ENCODE data around the gene C11orf42.

Gene C11orf42, protein sequence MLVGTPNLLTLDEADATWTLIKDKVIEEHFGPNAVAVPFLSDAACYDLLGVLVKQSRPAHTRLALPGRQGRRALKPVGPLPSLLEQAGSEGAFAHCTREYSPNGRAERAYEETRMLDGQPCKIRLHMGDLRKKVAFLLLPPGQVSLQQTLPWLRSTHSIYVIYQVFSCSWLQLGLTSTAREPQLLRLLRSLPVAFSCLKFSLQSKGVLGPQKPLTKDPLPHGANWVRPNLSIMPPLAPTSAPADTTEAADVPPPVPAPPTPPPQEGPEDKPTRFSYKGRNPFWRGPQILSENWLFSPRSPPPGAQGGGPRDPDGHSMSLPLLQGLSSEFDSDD

GRCh38 chr11:6205366-6205765, at the start of gene C11orf42:
C11orf42 (plus strand) TSS chr11:6205557; CDS start chr11:6205616, 59 bp downstream.
- H3K9me3 ChIP-seq (ENCODE audit: insufficient read depth, low read length), result no peaks in the 10 kb centered on the region
- no peaks in the 10 kb centered on the region for H3K36me3 ChIP-seq (ENCODE audit: low read length)
- no peak within 1 kb of the TSS for H3K9ac ChIP-seq (ENCODE audit: low read length)
- TF ChIP-seq EZH2phosphoT487 (conservative IDR thresholded peaks at IDR 0.05; ENCODE audit: low read length) (no peak), CTCF (IDR thresholded peaks at IDR 0.05; ENCODE audit: insufficient read depth, low read length, poor library complexity, severe bottlenecking) (no peak)
- no peaks in the 10 kb centered on the region for H3K9me2 ChIP-seq (replicated peaks; ENCODE audit: insufficient read depth, low read length)
- H3K4me3 ChIP-seq (ENCODE audit: insufficient read depth, low read length, poor library complexity, severe bottlenecking), result no peak within 1 kb of the TSS
- no peak within 1 kb of the TSS for H3K27ac ChIP-seq (ENCODE audit: low read depth, low read length)
- H4K20me1 ChIP-seq (ENCODE audit: low read depth, low read length), result no peaks in the 10 kb centered on the region
- no peak within 1 kb of the TSS for H2AFZ ChIP-seq (ENCODE audit: low read depth, low read length, severe bottlenecking)
- no peak within 1 kb of the TSS for H3K4me2 ChIP-seq (ENCODE audit: low read depth, low read length, poor library complexity, severe bottlenecking)
- H3K27me3 ChIP-seq (ENCODE audit: low read length), result no peaks in the 10 kb centered on the region
- H3K79me2 ChIP-seq (ENCODE audit: insufficient read depth, low read length), result no peaks in the 10 kb centered on the region
- H3F3A ChIP-seq (ENCODE audit: insufficient read depth), result no peaks in the 10 kb centered on the region

DNA sequence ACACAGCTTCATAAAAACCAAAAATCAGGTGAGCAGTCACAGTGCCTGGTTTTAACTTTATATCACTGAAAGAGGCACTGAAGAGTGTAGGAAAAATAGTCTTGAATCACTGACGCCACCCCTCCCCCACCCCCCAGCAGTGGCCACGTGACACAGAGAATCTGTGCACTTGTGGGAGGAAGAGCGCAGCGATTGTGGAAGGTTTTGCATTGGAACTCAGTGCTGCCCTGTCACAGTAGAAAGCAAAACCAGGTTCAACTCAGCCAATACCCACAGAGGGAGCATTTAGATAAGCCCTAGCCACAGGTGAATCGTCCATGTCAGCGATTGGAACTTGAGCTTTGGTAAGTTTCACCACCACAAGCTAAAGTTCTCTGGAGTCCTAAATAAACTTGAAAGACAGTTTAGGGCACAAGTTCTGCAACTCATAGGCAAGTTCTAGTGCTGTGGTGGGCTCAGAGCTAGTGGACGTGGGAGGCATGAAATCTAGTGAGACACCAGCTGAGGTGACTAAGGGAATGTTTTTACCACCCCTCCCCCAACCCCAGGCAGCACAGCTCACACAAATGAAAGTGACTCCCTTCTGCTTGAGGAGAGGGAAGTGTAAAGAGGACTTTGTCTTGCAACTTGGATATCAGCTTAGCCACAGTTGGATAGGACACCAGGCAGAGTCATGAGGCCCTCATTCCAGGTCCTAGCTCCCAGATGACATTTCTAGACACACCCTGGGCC, 48.6 kb upstream of the C11orf42 start:
- H3K27ac ChIP-seq (ENCODE audit: low read depth, low read length), result no peak overlapping the region
- H3K27me3 ChIP-seq (ENCODE audit: low read length), result no peaks in the 10 kb centered on the region
- no peaks in the 10 kb centered on the region for H3K9me3 ChIP-seq (ENCODE audit: insufficient read depth, low read length)
- no peaks in the 10 kb centered on the region for H3F3A ChIP-seq (ENCODE audit: insufficient read depth)
- no peak for TF ChIP-seq EZH2phosphoT487 (conservative IDR thresholded peaks at IDR 0.05; ENCODE audit: low read length)
- no peak overlapping the region for H3K4me2 ChIP-seq (ENCODE audit: low read depth, low read length, poor library complexity, severe bottlenecking)
- H3K9ac ChIP-seq (ENCODE audit: low read length), result no peak overlapping the region
- no peaks in the 10 kb centered on the region for H3K36me3 ChIP-seq (ENCODE audit: low read length)
- no peaks in the 10 kb centered on the region for H3K9me2 ChIP-seq (replicated peaks; ENCODE audit: insufficient read depth, low read length)
- H3K4me3 ChIP-seq (ENCODE audit: insufficient read depth, low read length, poor library complexity, severe bottlenecking), result no peak overlapping the region
- H2AFZ ChIP-seq (ENCODE audit: low read depth, low read length, severe bottlenecking), result no peak overlapping the region
- no peaks in the 10 kb centered on the region for H4K20me1 ChIP-seq (ENCODE audit: low read depth, low read length)
- H3K79me2 ChIP-seq (ENCODE audit: insufficient read depth, low read length), result no peaks in the 10 kb centered on the region

DNA sequence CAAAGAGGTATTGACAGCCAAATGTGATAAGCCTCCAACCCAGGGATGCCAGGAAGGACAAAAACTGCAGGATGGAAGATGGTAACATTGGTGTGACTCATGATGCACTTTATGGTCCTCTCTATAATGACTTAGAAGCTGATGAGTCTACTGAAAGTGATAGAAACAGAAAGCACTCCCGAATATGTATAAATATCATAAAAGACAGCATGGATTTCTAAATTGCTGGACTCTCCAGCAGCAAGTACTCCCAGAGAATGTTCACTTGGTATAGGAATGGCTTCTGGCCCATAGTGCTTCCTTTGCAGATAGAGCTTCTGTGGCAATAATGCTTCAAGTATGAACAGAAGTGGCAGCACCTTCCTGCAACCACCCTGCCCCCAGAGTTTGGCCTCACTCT, 35.1 kb upstream of the C11orf42 start, which contains the start of gene OR52B2:
Gene OR52B2 (minus strand): TSS at position 101 of the 400 bp plus-strand sequence. CDS start 0 bp downstream, at position 101.
- Histone ChIP-seq H2AFZ (ENCODE audit: low read depth, low read length, severe bottlenecking) (no peak within 1 kb of the TSS), H3K4me3 (ENCODE audit: insufficient read depth, low read length, poor library complexity, severe bottlenecking) (no peak within 1 kb of the TSS), H4K20me1 (ENCODE audit: low read depth, low read length) (no peaks in the 10 kb centered on the region), H3K36me3 (ENCODE audit: low read length) (no peaks in the 10 kb centered on the region), H3K9me3 (ENCODE audit: insufficient read depth, low read length) (no peaks in the 10 kb centered on the region), H3F3A (ENCODE audit: insufficient read depth) (no peaks in the 10 kb centered on the region), H3K9me2 (replicated peaks; ENCODE audit: insufficient read depth, low read length) (no peaks in the 10 kb centered on the region; the same call in 1 of the 2 replicates), H3K4me2 (ENCODE audit: low read depth, low read length, poor library complexity, severe bottlenecking) (no peak within 1 kb of the TSS), H3K27ac (ENCODE audit: low read depth, low read length) (no peak within 1 kb of the TSS), H3K27me3 (ENCODE audit: low read length) (no peaks in the 10 kb centered on the region), H3K79me2 (ENCODE audit: insufficient read depth, low read length) (no peaks in the 10 kb centered on the region), H3K9ac (ENCODE audit: low read length) (no peak within 1 kb of the TSS)
- TF ChIP-seq EZH2phosphoT487 (conservative IDR thresholded peaks at IDR 0.05; ENCODE audit: low read length), result no peak
- TF ChIP-seq CTCF (IDR thresholded peaks at IDR 0.05; ENCODE audit: insufficient read depth, low read length, poor library complexity, severe bottlenecking), result no peak

Data from SU-DHL-6 (cell line).